DND-41 (cell line): ENCODE data around the gene CLIP3.

Experiments used
- ATAC-seq: fragments of 200-7000 bp; cut with Tn5 transposase; 3 replicates; pipeline ENCODE4 v1.9.1; 2021; ENCODE audit warnings: low read depth; ENCODE audit not compliant: insufficient read depth
- DNase-seq: peaks from one replicate; pipeline ENCODE4 v3.0.0-alpha.2; 2020
- H2AFZ ChIP-seq: 2 replicates; pipeline ENCODE4 v1.6.0; 2012; ENCODE audit warnings: low read depth, low read length
- H3K27ac ChIP-seq: 2 replicates; pipeline ENCODE4 v1.5.1; 2012; ENCODE audit warnings: low read length, inconsistent platforms
- H3K27me3 ChIP-seq: fragments of 200-600 bp; sonication (generic); 2 replicates; pipeline ENCODE4 v1.6.0; 2012; ENCODE audit warnings: low read length, mild to moderate bottlenecking, inconsistent platforms; ENCODE audit not compliant: insufficient read depth, poor library complexity
- H3K36me3 ChIP-seq: 2 replicates; pipeline ENCODE4 v1.5.1; 2012; ENCODE audit warnings: low read length, inconsistent platforms; ENCODE audit not compliant: insufficient read depth
- H3K4me1 ChIP-seq: 2 replicates; pipeline ENCODE4 v1.5.1; 2012; ENCODE audit warnings: mild to moderate bottlenecking, low read length; ENCODE audit not compliant: insufficient read depth
- H3K4me2 ChIP-seq: 2 replicates; pipeline ENCODE4 v1.6.0; 2012; ENCODE audit warnings: mild to moderate bottlenecking, moderate library complexity, low read length, inconsistent platforms; ENCODE audit not compliant: insufficient read depth
- H3K4me3 ChIP-seq, 2 experiments: fragments of 200-600 bp in 1 of 2; shearing (Covaris generic) in 1 of 2; 2 replicates each; pipeline ENCODE4 v1.5.1; 2012 to 2016; ENCODE audit warnings: inconsistent platforms in 2 of 2, low read length in 2 of 2, mild to moderate bottlenecking in 2 of 2, low read depth in 1 of 2, moderate library complexity in 1 of 2
- H3K79me2 ChIP-seq: 2 replicates; pipeline ENCODE4 v1.6.0; 2012; ENCODE audit warnings: low read length, inconsistent platforms; ENCODE audit not compliant: insufficient read depth
- H3K9ac ChIP-seq: 2 replicates; pipeline ENCODE4 v1.6.0; 2012; ENCODE audit warnings: low read depth, mild to moderate bottlenecking, inconsistent platforms, low read length, moderate library complexity
- H3K9me3 ChIP-seq: 2 replicates; pipeline ENCODE4 v1.5.1; 2012; ENCODE audit warnings: low read length, moderate library complexity, mild to moderate bottlenecking, inconsistent platforms; ENCODE audit not compliant: insufficient read depth, severe bottlenecking
- H4K20me1 ChIP-seq: 2 replicates; pipeline ENCODE4 v1.6.0; 2012; ENCODE audit warnings: low read length; ENCODE audit not compliant: insufficient read depth
- CTCF ChIP-seq: IDR thresholded peaks from 2 replicates; pipeline ENCODE4 v1.5.1; 2012; ENCODE audit warnings: borderline replicate concordance, low read length, moderate library complexity, mild to moderate bottlenecking; ENCODE audit not compliant: poor library complexity, severe bottlenecking; ENCODE audit errors: extremely low read depth
- EZH2 ChIP-seq: IDR thresholded peaks from 3 replicates; pipeline ENCODE4 v1.6.1; 2012; ENCODE audit warnings: borderline replicate concordance, low read depth, mild to moderate bottlenecking, moderate library complexity, low read length, inconsistent platforms; ENCODE audit not compliant: severe bottlenecking

Gene CLIP3

DNA sequence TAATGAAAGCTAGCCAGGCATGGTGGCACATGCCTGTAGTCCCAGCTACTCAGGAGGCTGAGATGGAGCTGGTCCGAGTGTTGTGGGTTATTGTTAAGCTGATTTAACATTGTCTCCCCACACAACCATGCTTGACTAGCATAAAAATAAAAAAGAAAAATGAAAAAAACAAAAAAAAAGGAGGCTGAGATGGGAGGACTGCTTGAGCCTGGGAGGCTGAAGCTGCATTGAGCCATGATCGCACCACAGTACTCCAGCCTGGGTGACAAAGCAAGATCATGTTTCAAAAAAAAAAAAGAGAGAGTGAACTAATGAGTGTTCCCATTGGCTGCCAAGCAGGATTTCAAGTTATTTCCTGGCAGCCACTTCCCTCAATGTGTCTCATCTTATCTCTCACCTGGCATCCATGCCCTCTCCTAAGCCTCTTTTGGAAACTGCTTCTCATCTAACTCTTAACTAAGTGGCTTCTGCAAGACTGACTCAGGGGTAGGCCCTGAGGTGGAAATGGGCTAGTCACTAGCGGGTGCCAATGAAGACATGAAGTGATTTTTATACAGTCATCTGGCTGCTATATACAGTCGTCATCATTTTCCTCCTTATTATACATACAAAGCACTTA, 16.5 kb upstream of the CLIP3 start:
- Histone ChIP-seq H3K4me2 (no peak overlapping the region), H3K4me3 (no peak overlapping the region), H3K27ac (no peak overlapping the region), H3K36me3 (peaks cover 4% of the 10 kb centered on the region; the same call in 1 of the 2 replicates), H3K9me3 (no peaks in the 10 kb centered on the region), H3K9ac (no peak overlapping the region), H3K79me2 (peaks cover 25% of the 10 kb centered on the region), H3K27me3 (no peaks in the 10 kb centered on the region), H2AFZ (no peak overlapping the region), H4K20me1 (no peaks in the 10 kb centered on the region), H3K4me1 (peaks cover 13% of the 10 kb centered on the region)
- DNase-seq, result no peak
- TF ChIP-seq EZH2, result no peak
- no peak for TF ChIP-seq CTCF
- ATAC-seq, result no peak

- no peak overlapping the region for H3K4me3 ChIP-seq
- no peak overlapping the region for H3K4me2 ChIP-seq
- no peak overlapping the region for H2AFZ ChIP-seq
- H3K9me3 ChIP-seq, result no peaks in the 10 kb centered on the region
- peaks cover 7% of the 10 kb centered on the region for H3K4me1 ChIP-seq
- H3K79me2 ChIP-seq, result peaks cover 23% of the 10 kb centered on the region
- peaks cover 4% of the 10 kb centered on the region; the same call in 1 of the 2 replicates for H3K36me3 ChIP-seq
- H4K20me1 ChIP-seq, result no peaks in the 10 kb centered on the region
- H3K27me3 ChIP-seq, result no peaks in the 10 kb centered on the region
- no peak for DNase-seq
- H3K27ac ChIP-seq, result no peak overlapping the region
- H3K9ac ChIP-seq, result no peak overlapping the region
- TF ChIP-seq EZH2, result no peak
- TF ChIP-seq CTCF, result no peak
- ATAC-seq, result no peak
Measured at GRCh38 chr19:36047835-36048234, 15.2 kb upstream of the CLIP3 start.

DNA sequence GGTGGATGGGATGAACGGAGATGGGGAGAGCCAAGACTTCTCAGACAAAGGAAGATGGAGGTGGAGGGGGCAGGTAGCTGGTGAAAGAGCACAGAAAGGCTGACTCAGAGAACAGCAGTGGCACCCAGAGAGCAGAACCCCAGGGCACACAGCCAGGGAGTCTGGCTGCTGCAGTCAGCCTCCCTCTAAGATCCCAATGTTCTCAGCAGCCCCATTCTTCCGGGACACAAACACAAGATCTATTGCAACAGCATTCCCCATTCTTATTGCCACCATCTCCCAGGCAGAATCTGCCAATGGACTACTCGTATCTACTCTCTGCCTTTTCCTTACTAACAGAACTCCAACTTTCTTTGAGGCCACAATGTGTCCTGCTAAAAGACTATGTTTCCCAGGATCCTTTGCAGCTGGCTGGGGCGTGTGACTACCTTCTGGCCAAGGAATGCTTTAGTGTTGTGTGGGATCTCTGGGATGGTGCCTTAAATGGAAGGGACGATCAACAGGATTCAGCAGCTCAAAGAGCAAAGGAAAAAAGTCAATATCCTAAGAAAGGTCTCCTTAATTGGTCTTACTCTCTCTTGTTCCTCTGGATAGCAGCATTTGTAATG, 13.9 kb upstream of the CLIP3 start:
- no peak for DNase-seq
- peaks cover 4% of the 10 kb centered on the region; the same call in 1 of the 2 replicates for H3K36me3 ChIP-seq
- H3K4me2 ChIP-seq, result no peak overlapping the region
- H3K79me2 ChIP-seq, result peaks cover 13% of the 10 kb centered on the region; the same call in 1 of the 2 replicates
- H3K4me3 ChIP-seq, result no peak overlapping the region
- no peak for ATAC-seq
- no peaks in the 10 kb centered on the region for H3K9me3 ChIP-seq
- H2AFZ ChIP-seq, result no peak overlapping the region
- no peak overlapping the region for H3K9ac ChIP-seq
- no peaks in the 10 kb centered on the region for H3K27me3 ChIP-seq
- TF ChIP-seq EZH2, result no peak
- no peak for TF ChIP-seq CTCF
- H3K4me1 ChIP-seq, result no peaks in the 10 kb centered on the region
- H3K27ac ChIP-seq, result no peak overlapping the region
- no peaks in the 10 kb centered on the region for H4K20me1 ChIP-seq
